ENCODE data around the gene CST9.

The CST9 gene

GRCh38 chr20:23641936-23642751 is 36.4 kb upstream of the CST9 start:
- no peak for TF ChIP-seq CTCF (IDR thresholded peaks at IDR 0.05)

- TF ChIP-seq CTCF (IDR thresholded peaks at IDR 0.05) = no peak
Measured at GRCh38 chr20:23640671-23641667, 35.3 kb upstream of the CST9 start.

GRCh38 chr20:23640018-23640601 is 34.4 kb upstream of the CST9 start:
- no peak for TF ChIP-seq CTCF (IDR thresholded peaks at IDR 0.05)

- no peak for TF ChIP-seq CTCF (IDR thresholded peaks at IDR 0.05)
Measured at GRCh38 chr20:23639490-23639958, 33.8 kb upstream of the CST9 start.

GRCh38 chr20:23638309-23638708 is 32.6 kb upstream of the CST9 start:
- TF ChIP-seq CTCF (IDR thresholded peaks at IDR 0.05) = no peak

GRCh38 chr20:23637282-23638221 is 31.8 kb upstream of the CST9 start, which contains the start of gene CST3:
Gene CST3 (minus strand): TSS chr20:23637955. CDS start chr20:23637862, 93 bp downstream.
- TF ChIP-seq CTCF (IDR thresholded peaks at IDR 0.05) = no peak
